ENCODE results near the gene PCAT7. TPM values are rescaled to one million over a fixed set of nuclear protein-coding genes. Genes with fewer than 3 reads are reported as not detected.

Gene PCAT7
- total RNA-seq, 1 experiment from 2014 or later: 4.0 TPM

DNA sequence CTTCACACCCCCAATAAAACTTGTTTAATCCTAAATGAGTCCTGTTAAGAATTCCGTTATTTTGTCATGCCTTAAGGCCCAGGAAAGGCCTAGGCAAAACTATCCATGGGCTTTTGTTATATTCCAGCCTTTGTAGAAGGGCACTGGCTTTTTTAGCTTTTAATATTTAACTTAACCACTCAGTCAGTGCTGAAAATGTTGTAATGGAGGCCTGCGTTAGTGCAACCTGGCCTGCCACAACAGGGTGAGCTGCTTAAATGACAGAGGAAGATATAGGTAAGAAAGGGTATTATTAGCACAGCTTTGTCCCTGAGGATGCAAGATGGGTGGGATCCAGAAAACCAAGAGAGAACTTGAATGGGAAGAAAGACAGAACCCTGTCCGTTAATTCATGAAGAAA is 40.2 kb upstream of the PCAT7 start:
- H3K4me1 Mint-ChIP-seq: peaks cover 8 to 11% of the 10 kb centered on the region in 2 experiments
- Histone ChIP-seq H3K79me2 (ENCODE audit: insufficient read depth, low read length) (no peaks in the 10 kb centered on the region), H3K23me2 (ENCODE audit: insufficient read length, low read depth, low read length, poor library complexity, severe bottlenecking) (no peaks in the 10 kb centered on the region), H2BK15ac (ENCODE audit: low read depth, low read length) (no peak overlapping the region), H3K4me2 (ENCODE audit: insufficient read depth, insufficient read length, low read length) (no peak overlapping the region), H3T11ph (ENCODE audit: low read length) (no peak overlapping the region), H3K9me3 (ENCODE audit: control insufficient read depth, low read depth, low read length) (no peaks in the 10 kb centered on the region), H3K4ac (ENCODE audit: low read depth, low read length) (no peak overlapping the region), H4K20me1 (ENCODE audit: control insufficient read depth, insufficient read depth, insufficient read length) (no peaks in the 10 kb centered on the region), H3K9ac (ENCODE audit: extremely low read depth, insufficient read length, low read length) (no peak overlapping the region), H4K91ac (ENCODE audit: insufficient read length, low read depth, low read length) (no peak overlapping the region), H3K14ac (ENCODE audit: insufficient read depth, low read length) (no peak overlapping the region; the same call in 1 of the 2 replicates), H2AK5ac (ENCODE audit: insufficient read length, low read length) (no peak overlapping the region), H2BK5ac (ENCODE audit: insufficient read length, low read length) (no peak overlapping the region), H4K8ac (replicated peaks; ENCODE audit: insufficient read length, low read depth, low read length) (no peak overlapping the region), H2BK120ac (ENCODE audit: low read depth, low read length, poor library complexity, severe bottlenecking) (no peak overlapping the region), H3K56ac (ENCODE audit: insufficient read length, low read depth, low read length) (no peak overlapping the region), H2BK20ac (ENCODE audit: low read depth, low read length, poor library complexity, severe bottlenecking) (no peak overlapping the region), H3K27ac (ENCODE audit: insufficient read length, low read depth, low read length) (no peak overlapping the region), H3K27me3 (ENCODE audit: insufficient read depth, low read length) (no peaks in the 10 kb centered on the region), H2AFZ (ENCODE audit: low read length) (no peak overlapping the region), H3K23ac (ENCODE audit: insufficient read length, low read depth, low read length) (no peak overlapping the region), H4K5ac (ENCODE audit: insufficient read length, low read depth, low read length) (no peak overlapping the region), H3K79me1 (ENCODE audit: insufficient read depth, low read depth, low read length, poor library complexity, severe bottlenecking) (no peaks in the 10 kb centered on the region), H3K18ac (ENCODE audit: insufficient read length, low read depth, low read length) (no peak overlapping the region), H2BK12ac (ENCODE audit: insufficient read length, low read depth, low read length) (no peak overlapping the region), H3K4me1 (ENCODE audit: insufficient read depth, low read length) (no peaks in the 10 kb centered on the region)
- TF ChIP-seq, protein P1, sequence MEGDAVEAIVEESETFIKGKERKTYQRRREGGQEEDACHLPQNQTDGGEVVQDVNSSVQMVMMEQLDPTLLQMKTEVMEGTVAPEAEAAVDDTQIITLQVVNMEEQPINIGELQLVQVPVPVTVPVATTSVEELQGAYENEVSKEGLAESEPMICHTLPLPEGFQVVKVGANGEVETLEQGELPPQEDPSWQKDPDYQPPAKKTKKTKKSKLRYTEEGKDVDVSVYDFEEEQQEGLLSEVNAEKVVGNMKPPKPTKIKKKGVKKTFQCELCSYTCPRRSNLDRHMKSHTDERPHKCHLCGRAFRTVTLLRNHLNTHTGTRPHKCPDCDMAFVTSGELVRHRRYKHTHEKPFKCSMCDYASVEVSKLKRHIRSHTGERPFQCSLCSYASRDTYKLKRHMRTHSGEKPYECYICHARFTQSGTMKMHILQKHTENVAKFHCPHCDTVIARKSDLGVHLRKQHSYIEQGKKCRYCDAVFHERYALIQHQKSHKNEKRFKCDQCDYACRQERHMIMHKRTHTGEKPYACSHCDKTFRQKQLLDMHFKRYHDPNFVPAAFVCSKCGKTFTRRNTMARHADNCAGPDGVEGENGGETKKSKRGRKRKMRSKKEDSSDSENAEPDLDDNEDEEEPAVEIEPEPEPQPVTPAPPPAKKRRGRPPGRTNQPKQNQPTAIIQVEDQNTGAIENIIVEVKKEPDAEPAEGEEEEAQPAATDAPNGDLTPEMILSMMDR (conservative IDR thresholded peaks at IDR 0.05): no peak
- no peak for DNase-seq
- WGBS (ENCODE audit: extremely low coverage, insufficient read length, low lambda C conversion rate): no CpG with 5 or more reads among the region's 3 CpGs
- no peaks in the 10 kb centered on the region; a peak in 1 of 7 replicates for H3K36me3 Mint-ChIP-seq (ENCODE audit: insufficient read depth in 1 of 3, low read depth in 3 of 3)
- H3K9me3 Mint-ChIP-seq: peaks cover 0 to under 1% of the 10 kb centered on the region in 2 experiments; a peak in 1 of 5 replicates
- H3K4me3 Mint-ChIP-seq: no peak overlapping the region
- no peaks in the 10 kb centered on the region for H3K27me3 Mint-ChIP-seq (ENCODE audit: low read depth)
- H3K27ac Mint-ChIP-seq: peak overlapping the region in 1 of 3 experiments; percentile 2; a peak in 2 of 7 replicates
